ELF-1 (cell line): ENCODE measurements around the gene OSBPL5.

ENCODE experiments used
- DNase-seq: peaks from one replicate; pipeline ENCODE4 v3.0.0-alpha.2; 2016; ENCODE audit warnings: low read depth, low spot score

Gene OSBPL5, protein sequence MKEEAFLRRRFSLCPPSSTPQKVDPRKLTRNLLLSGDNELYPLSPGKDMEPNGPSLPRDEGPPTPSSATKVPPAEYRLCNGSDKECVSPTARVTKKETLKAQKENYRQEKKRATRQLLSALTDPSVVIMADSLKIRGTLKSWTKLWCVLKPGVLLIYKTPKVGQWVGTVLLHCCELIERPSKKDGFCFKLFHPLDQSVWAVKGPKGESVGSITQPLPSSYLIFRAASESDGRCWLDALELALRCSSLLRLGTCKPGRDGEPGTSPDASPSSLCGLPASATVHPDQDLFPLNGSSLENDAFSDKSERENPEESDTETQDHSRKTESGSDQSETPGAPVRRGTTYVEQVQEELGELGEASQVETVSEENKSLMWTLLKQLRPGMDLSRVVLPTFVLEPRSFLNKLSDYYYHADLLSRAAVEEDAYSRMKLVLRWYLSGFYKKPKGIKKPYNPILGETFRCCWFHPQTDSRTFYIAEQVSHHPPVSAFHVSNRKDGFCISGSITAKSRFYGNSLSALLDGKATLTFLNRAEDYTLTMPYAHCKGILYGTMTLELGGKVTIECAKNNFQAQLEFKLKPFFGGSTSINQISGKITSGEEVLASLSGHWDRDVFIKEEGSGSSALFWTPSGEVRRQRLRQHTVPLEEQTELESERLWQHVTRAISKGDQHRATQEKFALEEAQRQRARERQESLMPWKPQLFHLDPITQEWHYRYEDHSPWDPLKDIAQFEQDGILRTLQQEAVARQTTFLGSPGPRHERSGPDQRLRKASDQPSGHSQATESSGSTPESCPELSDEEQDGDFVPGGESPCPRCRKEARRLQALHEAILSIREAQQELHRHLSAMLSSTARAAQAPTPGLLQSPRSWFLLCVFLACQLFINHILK

DNA sequence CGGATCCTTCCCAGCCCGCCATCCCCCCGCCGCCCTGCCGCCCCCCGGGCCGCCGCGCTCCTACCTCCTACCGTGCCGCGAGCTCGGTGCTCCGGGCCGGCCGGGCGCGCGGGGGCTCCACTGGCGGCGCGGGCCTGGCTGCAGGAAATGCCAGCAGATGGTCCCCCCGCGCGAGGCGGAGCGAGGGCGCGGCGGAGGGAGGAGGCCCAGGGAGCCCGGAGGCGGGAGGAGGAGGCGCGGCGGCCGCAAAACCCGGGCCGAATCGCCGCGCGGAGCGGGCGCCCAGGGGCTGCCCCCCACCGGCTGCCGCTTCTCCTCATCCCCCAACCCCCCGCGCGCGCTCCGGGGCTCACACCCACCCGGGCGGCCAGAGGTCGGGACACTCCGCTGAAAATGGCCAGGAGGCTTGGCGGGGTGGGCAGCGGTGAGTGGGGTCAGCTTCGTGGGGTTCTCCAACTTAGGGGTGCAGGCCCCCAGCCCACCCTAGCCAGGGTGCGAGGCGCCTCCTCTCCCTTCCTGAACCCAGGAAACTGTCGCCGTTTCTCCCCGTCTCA is at the start of gene OSBPL5:
OSBPL5 (minus strand) TSS at position 159 of the 554 bp plus-strand sequence. CDS start 36,162 bp downstream, outside the sequence.
- DNase-seq, result peak; percentile 12

DNA sequence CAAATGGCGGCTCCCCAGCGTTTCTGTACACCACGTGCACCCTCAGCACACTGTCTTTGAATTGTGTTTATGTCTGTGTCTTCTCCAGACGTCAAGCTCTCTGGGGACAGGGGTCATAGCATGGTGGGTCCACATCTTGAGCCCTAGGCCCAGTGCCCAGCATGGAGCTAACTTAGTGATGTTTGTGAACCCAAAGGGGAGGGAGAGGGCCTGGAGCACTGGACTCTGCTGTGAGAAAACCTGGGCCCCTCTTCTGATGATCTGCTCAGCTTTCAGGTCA is 49.2 kb upstream of the OSBPL5 start:
- DNase-seq, result no peak

DNA sequence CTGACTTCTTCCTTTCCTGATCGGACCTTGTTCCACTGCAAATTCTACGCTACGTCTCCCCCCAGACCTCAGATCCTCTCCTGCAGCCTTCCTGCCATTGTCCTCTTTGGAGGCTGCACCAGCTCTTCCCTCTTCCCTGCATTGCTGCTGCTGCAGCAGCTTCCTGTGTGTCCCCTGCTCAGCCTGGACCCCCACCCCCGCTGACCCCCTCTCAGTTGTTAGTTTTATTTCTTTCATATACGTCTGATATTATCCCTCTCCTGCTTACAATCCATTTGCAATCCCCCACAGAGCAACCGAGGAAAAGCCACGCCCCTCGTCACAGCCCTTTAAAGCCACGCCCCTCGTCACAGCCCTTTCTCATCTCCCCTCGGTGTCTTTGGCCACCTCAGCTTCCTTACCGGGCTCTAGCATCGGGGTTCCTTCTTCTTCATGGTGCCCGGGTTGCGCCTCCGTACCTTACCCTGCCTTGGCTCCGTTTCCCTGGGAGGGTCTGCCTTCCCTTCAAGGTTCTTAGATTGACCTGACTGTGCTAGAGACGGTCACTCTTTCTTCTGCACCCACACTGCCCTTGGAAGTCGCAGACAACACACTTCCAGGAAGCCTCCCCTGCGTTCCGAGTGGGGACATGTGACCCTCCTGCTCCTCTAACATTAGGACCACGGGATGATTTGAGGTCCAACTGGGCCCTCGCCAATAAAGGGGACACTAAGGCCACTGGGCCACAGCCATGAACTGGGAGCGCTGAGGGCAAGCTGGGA is 48.7 kb upstream of the OSBPL5 start:
- DNase-seq, result no peak

DNA sequence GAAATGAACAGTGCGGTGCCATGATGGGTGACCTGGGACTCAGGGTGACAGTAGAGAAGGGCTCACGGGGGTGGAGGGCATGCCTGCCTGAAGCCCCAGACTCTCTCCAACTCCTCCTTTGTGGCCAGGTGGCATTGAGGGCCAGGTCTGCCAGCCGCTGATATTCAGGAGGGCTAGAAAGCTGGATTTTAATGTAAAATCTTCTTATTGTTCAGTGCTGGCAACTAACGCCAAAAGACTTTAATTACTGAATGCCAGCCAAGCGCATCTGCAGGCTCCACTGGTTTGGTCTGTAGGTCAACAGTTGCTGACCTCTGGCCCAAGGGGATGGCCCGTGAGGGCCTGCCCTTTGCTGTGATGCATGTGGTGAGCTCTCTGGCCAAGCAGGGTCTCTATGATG is 43.2 kb upstream of the OSBPL5 start:
- no peak for DNase-seq

DNA sequence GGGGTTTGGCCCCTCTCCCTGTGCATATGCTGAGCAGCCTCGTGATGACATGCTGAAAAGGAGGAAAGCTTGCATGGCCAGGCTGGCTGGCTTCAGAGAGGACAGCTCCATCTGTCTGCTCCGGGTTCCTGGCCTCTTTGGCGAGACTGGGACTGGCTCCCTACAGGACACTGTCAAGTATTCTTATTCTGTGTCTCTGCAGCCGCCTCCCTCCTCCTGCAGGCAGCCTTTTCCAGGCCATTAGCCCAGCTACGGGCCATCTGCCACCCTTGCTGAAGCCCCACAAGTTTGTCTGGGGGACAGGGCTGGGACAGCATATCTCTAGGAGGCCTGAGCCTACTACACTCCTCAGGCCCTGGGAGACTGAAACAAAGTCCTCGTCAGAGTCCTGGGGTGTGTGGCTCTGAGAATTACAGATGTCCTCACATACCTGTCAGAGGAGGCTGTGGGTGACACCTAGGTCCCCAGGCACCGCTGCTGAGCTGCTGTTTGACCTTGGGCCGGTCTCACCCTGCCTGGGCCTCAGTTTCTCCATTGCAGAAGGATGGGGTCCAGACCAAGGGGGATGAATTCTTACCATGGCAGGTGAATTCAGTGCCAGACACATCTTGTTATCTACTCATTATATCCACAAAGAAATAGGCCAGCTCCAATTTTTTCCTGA is 42.5 kb upstream of the OSBPL5 start:
- DNase-seq, result no peak

DNA sequence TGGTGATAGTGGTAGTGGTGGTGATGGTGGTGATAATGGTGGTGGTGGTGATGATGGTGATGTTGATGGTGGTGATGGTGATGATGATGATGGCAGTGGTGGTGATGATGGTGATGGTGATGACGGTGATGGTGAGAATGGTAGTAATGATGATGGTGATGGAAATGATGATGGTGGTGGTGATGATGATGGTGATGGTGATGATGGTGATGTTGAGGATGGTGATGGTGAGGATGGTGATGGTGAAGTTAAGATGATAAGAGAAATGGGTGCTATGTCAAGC is 41.8 kb upstream of the OSBPL5 start:
- DNase-seq, result no peak

DNA sequence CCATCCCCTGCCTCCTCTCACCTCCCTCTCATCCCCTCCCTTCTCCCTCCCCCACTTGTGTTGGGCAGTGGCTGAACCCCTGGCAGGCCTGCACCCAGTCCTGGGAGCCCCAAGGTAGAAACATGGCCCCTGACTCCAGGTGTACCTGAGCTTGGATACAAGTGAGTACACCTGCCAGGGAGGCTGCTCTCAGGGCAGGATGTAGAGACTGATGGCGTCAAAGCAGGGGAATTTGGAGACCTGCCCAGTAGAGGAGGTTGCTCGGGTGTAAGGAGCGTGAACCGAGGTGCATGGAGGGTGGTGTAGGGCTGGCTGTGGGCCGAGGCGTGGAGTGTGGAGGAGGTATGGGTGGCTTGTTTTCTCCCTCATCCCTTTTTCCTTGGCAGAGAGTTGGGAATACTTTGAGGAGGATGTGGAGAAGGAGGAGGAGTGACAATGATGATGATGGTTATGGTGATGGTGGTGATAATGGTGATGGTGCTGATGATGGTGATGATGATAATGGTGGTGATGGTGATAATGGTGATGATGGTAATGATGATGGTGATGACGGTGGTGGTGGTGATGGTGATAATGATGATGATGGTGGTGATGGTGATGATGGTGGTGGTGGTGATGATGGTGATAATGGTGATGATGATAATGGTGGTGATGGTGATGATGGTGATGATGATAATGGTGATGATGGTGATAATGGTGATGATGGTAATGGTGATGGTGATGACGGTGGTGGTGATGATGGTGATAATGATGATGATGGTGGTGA is 41.2 kb upstream of the OSBPL5 start:
- DNase-seq, result no peak

DNA sequence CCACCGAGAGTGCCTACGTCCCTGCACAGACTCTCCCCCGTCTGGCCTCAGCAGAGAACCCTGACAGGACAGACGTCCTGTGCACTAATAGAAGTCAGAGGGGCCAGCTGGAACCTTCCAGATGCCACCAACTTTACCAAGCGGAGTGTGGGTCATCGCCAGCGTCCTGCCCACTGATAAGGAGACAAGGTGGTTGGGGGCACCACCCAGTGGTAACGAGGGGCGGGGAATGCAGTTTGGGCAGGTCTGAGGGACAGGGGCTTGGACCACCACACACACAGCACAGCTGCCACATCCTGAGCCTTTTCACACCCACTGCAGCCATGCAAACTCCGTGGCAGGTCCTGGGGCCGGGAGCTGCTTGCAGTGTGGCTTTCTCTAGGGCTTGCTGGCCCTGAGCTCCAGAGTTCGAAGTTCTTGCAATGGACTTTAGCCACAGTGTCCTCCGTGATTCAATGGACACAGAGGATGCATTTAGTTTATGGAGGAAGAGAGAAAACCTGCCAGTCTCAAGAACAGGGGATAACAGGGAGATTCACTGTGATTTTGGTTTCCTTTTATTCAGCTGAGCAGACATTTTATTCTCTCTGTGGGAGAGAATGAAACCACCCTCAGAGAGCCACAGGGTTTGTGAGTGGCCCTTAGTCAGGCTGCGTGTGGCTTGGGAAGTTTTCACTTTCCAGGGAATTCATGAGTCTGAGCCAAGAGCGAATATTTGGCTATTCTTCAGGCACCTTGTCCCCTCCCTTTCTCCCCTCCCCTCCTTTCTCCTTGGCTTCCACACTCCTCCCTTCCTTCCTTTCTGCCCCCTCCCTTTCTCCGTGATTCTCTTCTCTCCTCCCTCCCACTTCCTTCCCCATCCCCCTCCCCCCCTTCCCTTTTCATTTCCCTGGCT is 40.4 kb upstream of the OSBPL5 start:
- DNase-seq, result no peak

DNA sequence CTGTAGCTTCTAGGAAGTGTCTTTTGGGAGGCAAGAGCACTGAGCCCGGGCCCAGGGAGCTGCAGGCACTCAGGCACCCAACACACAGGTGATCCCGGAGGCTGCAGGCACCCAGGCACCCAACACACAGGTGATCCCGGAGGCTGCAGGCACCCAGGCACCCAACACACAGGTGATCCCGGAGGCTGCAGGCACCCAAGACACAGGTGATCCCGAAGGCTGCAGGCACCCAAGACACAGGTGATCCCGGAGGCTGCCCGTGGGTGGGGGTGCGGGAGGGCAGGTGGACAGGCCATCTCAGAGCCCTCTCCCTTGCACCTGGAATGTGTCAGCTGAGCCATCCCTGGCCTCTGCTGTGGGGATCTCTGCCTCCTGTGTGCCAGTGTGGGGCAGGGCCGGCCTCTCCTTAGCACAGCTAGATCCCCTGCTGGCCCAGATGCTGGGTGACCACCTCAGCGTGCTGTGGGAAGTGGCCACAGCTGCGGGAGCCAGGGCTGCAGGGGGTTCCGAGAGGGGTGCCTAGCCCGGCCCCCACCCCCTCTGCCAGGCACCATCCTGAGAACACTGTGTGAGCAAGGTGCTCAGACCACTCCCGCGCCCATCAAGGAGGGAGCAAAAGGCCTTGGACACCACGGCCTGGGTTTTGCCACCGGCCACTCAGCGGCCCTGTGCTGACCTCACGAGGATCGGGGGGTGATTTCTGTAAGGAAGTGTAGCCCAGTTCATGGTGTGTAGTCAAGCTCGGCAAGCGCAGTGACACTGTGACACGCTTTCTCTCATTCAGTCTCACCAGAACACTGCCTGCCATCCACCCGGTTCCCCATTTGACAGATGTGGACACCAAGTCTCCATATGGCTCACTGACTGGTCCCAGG is 39.3 kb upstream of the OSBPL5 start:
- DNase-seq, result no peak

DNA sequence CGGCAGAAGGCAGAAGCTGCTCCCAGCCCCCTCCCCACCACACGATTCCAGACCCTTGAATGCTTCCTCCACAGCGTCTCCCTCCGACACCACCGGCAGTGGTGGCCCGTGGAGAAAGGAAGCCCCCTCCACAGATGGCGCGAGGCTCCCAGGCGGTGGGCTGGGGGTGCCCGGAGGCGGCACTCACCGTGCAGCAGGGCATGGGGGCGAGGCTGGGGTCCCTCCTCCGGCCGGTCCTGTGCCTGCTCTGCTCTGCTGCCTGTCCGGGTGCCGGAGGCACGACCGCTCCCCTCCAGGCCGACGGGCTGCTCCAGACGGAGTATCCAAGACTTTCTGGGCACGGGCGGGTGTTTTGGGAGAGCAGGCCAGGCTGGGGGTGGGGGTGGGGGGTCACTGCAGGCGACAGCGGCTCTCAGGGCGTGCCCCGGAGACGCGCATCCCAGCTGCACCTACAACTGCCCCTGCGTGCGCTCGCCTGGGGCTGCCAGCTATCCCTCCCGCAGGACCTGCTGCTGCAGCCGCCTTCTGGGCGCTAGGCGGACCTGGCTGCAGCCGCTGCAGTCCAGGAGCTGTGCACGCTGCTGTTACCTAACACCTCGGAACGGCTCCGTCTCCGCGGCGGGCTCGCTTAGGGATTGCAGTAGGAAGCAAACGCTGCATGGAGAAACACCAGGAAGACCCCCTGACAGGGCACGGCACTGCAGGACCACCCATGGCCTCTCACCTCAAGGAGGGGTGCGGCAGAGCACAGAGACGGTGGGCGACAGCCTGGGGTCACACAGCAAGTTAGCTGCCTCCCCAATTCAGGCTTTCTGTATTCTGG is 38.3 kb upstream of the OSBPL5 start:
- peak; percentile 61 for DNase-seq

DNA sequence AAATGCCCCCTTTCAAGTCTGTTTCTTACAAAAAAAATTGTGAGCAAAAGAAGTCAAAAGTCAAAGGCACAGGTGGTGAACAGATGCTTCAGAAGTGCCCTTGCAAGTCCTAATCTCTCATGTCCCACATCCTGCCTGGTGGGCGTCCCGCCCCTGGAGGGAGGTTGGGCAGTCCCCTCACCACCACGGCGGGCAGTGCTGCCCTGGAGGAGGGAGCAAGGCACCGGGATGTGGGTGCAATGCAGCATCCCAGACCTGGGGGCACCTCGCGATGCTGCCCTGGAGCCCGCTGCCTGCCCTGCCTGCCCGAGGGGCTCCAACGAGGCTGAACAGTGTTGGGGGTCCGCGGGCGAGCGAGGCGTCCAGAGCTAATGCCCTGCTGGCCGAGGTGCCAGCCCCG is 37.6 kb upstream of the OSBPL5 start:
- DNase-seq, result no peak

DNA sequence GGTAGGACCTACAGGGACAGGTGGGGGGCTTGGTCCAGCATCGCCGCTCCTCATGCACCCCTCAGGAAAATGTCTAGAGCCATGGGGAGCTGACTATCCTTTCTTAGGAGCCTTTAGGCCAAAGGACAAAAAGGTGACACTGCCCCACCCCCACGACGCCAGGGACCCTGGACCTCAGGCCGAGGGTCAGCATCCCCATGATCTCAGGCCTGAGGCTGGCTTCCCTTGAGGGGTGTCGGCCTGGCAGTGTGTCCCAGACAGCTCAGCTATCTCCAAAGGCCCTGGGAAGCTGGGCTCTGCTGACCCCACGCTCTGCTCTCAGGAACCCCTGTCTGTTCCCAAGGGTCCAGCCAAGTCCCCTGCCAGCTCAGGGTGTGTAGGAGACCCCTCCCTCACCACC is 37.2 kb upstream of the OSBPL5 start:
- no peak for DNase-seq

DNA sequence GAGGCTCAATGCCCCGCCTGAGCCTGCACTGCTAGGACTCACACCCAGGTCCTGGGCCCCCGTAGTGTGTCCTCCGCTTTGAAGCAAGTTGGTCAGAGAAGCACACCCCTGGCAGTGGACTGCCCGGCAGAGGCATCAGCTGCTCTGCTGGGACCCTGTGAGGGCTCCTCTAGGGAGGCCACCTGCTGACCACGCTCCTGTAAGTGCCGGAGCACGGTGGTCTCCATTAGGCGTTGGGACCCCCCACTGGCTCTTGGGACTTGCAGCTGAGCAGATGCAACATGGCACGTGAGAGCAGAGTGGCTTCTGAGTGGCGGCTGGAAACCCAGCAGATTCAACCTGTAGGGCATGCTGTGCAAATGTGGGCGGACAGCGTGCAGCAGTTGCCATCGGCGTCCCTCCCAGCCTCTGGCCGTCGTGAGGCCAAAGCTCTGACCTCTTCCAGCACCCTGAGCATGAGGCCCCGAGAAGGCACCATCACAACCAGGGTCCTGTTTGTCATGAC is 36.6 kb upstream of the OSBPL5 start:
- DNase-seq, result no peak

DNA sequence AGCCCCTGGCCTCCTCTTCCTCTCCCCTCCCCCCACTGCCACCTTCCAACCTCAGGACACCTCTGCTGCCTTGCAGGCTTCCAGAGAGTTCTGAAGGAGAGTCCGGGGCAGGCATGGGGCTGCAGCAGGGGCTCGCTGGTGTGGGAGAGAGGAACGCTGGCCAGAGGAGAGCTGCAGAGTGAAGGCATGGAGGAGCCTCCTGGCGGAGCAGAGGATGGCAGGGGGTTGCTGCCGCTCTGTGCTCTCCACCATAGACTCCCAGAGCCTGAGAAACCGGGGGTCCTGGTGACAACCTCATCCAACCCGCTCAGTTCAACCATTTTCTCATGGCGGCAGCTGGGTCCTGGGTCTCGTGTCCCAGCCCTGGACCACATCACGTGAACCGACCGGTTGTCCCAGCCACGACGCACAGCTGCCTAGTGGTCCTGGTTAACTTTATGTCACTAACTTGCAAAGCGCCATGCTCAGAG is 36.0 kb upstream of the OSBPL5 start:
- DNase-seq, result no peak

DNA sequence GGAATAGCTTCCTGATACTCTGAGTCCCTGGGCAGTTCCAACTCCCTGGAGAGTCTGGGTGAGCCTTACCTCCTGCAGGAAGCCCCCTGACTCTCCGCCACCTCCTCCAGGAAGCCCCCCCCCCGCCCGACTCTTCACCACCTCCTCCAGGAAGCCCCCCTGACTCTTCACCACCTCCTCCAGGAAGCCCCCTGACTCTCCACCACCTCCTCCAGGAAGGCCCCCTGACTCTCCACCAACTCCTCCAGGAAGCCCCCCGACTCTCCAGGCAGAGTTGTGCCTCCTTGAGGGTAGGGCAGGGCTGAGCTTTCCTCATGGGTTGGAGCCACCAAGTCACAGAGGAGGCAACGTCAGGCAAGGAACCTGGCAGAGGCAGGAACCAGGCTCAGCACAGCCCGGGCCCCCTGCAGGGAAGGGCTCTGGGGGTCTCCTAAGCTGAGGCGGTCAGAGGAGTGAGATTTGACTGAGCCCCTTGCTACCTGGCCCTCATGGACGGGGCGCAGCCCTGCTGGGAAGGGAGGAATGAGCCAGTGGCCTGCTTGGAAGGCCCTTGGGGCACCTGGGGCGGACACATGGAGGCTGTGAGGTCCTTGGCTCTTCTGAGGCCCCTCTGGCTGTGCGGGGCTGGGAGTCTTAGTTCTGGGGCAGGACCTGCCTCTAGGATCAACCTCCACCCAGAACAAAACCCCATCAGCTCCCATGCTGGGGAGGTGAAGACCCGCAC is 35.4 kb upstream of the OSBPL5 start:
- DNase-seq, result no peak

DNA sequence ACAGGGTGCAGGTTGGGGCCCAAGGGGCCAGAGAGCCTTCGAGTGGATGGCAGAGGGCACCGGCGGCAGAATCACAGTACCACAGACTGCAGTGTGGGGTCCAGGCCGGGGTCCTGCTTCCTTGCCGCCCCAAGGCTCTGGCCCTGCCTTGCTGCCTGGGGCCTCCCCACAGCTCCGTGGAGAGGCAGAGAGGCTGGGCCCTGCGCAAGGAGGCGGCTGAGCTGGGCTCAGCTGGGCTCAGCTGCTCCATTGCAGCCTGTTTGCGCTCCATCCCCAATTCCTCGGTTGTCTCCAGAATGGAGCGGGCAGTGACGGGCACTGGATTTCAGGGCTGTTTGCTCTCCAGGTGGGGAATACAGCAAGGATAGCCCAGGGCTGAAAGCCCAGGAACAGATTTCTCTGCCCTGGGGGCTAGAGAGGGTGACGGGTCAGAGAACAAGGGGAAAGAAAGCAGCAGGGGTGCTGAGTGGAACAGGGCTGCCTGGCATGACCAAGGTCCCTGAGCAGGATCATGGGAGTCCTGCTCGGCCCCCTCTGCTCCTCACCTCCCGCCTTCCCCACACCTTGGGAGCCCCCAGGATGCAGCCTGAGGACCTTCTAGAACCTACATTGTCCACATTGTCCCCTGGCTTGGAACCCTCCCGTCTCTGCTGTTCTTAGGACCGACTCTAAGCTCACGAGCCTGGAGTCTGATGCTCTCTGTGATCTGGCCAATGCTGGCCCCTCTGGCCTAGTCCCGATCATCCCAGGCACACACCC is 34.6 kb upstream of the OSBPL5 start:
- no peak for DNase-seq
